ENCODE results near the gene TBC1D17.

- TF ChIP-seq POLR2A (IDR thresholded peaks at IDR 0.05; ENCODE audit: insufficient read depth in 1 of 2, low read depth in 2 of 2, low read length in 2 of 2) (no peak), HIVEP1 (CRISPR knock-in tag; IDR thresholded peaks at IDR 0.05) (no peak)
Observed at GRCh38 chr19:49884109-49884508, 6.6 kb downstream of the TBC1D17 start.
